GM12801 (cell line): ENCODE results near the gene TNFRSF11A.

ENCODE experiments used
- CTCF ChIP-seq: IDR thresholded peaks from one replicate; pipeline ENCODE4 v1.5.1; 2011; ENCODE audit warnings: control low read depth; ENCODE audit not compliant: insufficient read length; ENCODE audit errors: extremely low read depth

Gene TNFRSF11A

DNA sequence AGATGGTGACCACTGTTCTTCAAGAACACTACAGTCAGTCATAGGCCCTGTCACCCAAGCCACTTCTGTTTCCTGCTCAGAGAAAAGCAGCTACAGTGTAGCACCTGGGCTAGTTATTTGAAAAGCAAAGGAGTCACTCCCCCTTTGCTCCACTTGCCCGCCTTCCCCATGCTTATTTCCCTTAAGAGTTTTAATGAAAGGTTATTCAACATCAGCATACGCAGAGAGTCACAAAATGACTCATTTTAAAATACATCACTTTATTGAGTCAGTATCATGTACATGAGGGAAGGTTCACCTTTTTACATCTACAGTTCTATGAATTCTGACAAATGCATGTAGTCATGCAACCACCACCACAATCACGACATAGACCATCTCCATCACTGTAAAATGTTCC, 71.3 kb downstream of the TNFRSF11A start:
- TF ChIP-seq CTCF = no peak

GRCh38 chr18:62396967-62397366, 71.9 kb downstream of the TNFRSF11A start:
- TF ChIP-seq CTCF = no peak

- no peak for TF ChIP-seq CTCF
Measured at GRCh38 chr18:62398291-62398690, 73.2 kb downstream of the TNFRSF11A start.

GRCh38 chr18:62399276-62399675, 74.2 kb downstream of the TNFRSF11A start:
- TF ChIP-seq CTCF = no peak

DNA sequence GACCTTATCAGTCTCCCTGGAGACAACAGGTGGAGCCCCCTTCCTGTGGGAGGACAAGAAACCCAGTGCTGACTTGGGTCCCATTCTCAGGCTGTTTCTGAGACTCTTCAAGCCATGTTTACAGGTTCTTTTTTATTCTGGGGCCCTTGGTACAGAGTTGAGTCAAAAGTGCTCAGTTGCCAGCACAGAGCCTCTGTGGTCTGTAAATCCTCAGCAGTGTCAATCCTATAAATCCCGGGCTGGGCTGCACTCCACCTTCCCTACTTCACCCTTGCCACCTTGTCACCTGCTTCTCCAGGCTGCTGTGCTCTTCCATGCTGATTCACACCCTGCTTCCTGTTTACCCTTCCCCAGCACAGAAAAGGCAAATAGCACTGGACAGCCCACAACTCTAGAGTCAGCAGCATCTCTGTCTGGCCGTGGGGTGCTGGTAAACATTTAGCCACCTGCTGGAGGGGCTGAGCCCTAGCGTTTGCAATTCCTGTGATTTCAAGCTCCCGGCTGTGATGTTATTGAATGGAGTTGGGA, 74.7 kb downstream of the TNFRSF11A start:
- TF ChIP-seq CTCF = no peak

- TF ChIP-seq CTCF = no peak
Measured at GRCh38 chr18:62400916-62401315, 75.8 kb downstream of the TNFRSF11A start.

GRCh38 chr18:62402342-62402948, 77.3 kb downstream of the TNFRSF11A start:
- TF ChIP-seq CTCF = no peak
